GM06990 (cell line): ENCODE data around the gene OSGEPL1.
A peak's percentile ranks its signal among the peaks of the same experiment; 100 is the strongest.

Experiments
- DNase-seq: peaks from one replicate; pipeline ENCODE4 v3.0.0-alpha.2; 2011; ENCODE audit not compliant: insufficient read length; ENCODE audit errors: extremely low read depth
- H3K27me3 ChIP-seq: replicated peaks from 2 replicates; pipeline ENCODE4 v1.6.0; 2011; ENCODE audit warnings: low read length; ENCODE audit not compliant: control insufficient read depth, insufficient read depth
- H3K36me3 ChIP-seq: 2 replicates; pipeline ENCODE4 v1.5.1; 2011; ENCODE audit warnings: low read length; ENCODE audit not compliant: control insufficient read depth, insufficient read depth
- H3K4me3 ChIP-seq: replicated peaks from 2 replicates; pipeline ENCODE4 v1.5.1; 2011; ENCODE audit warnings: low read depth, mild to moderate bottlenecking, control low read depth, low read length
- TF ChIP-seq, protein P1 (sequence below): IDR thresholded peaks from 2 replicates; pipeline ENCODE4 v1.5.1; 2011; ENCODE audit warnings: low read length, control low read depth, mild to moderate bottlenecking, inconsistent platforms; ENCODE audit not compliant: insufficient read depth, poor library complexity, severe bottlenecking

The OSGEPL1 gene

DNA sequence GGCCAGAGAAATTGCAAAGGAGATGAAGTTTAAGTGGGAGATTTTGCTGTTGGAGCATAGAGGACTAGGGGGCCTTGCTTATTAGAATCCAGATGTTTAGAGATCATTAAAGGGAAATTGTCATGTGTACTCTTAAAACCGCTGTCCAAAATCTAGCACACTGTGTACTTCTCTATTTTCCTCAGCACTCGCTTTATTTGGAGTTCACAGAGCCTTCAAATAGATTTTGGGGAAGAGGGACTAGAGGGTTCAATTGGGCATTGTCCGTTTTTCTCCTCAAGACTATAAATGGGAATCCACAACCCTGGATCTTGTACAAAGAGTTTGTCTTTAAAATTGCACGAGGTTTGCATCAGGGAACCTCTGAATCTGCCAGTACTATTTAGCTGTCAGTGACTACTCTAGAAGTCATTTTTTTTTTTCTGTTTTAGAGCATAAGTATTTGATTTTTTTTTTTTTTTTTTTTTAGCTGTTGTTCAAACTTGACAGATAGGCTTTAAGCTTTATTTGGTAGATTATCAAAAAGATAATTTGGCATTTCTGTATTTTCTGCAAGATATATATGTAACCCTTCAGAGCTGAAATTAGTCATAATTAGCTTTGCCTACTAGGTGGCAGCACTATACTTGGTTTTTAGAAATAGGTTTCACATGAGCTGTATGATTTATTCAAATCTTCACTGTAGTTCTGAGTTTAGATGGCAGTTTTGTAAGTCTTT is 35.9 kb upstream of the OSGEPL1 start:
- no peak for DNase-seq
- H3K4me3 ChIP-seq, result no peak overlapping the region
- H3K27me3 ChIP-seq, result no peaks in the 10 kb centered on the region
- H3K36me3 ChIP-seq, result peaks cover 4% of the 10 kb centered on the region
- TF ChIP-seq, protein P1, sequence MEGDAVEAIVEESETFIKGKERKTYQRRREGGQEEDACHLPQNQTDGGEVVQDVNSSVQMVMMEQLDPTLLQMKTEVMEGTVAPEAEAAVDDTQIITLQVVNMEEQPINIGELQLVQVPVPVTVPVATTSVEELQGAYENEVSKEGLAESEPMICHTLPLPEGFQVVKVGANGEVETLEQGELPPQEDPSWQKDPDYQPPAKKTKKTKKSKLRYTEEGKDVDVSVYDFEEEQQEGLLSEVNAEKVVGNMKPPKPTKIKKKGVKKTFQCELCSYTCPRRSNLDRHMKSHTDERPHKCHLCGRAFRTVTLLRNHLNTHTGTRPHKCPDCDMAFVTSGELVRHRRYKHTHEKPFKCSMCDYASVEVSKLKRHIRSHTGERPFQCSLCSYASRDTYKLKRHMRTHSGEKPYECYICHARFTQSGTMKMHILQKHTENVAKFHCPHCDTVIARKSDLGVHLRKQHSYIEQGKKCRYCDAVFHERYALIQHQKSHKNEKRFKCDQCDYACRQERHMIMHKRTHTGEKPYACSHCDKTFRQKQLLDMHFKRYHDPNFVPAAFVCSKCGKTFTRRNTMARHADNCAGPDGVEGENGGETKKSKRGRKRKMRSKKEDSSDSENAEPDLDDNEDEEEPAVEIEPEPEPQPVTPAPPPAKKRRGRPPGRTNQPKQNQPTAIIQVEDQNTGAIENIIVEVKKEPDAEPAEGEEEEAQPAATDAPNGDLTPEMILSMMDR, result peak; percentile 49

DNA sequence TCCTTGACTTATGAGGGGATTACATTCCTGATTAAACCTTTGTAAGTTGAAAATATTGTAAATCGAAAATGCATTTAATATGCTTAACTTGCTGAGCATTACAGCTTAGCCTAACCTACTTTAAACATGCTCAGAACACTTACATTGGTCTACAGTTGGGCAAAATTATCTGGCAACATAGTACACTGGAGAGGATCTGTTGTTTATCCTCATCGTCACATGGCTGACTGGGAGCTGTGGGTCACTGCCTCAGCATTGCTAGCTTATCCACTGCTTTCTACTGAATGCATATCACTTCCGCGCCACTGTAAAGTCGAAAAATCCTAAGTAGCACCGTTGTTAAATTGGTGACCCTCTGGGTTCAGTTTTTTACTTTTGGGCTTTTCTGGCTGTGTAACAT is 35.3 kb upstream of the OSGEPL1 start:
- no peak overlapping the region for H3K4me3 ChIP-seq
- peaks cover 4% of the 10 kb centered on the region for H3K36me3 ChIP-seq
- no peak for DNase-seq
- H3K27me3 ChIP-seq, result no peaks in the 10 kb centered on the region
- TF ChIP-seq, protein P1, result no peak

DNA sequence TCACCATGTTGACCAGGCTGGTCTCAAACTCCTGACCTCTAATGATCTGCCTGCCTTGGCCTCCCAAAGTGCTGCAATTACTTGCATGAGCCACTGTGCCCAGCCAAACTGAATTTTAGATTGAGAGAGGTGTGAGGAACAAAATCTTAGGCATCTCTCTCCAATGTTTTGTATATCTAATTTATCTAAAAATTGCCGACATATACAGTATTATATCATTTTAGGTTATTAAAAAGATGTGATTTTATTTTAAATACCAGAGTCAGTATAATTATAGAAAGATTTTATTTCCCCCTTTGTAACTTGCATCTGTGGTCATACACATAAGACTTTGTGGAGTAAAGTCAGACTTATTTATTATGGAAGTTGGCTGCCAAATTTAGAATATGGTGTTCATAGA is 31.7 kb upstream of the OSGEPL1 start:
- no peaks in the 10 kb centered on the region for H3K27me3 ChIP-seq
- no peak overlapping the region for H3K4me3 ChIP-seq
- TF ChIP-seq, protein P1, result no peak
- no peak for DNase-seq
- no peaks in the 10 kb centered on the region; the same call in none of the 2 replicates for H3K36me3 ChIP-seq

DNA sequence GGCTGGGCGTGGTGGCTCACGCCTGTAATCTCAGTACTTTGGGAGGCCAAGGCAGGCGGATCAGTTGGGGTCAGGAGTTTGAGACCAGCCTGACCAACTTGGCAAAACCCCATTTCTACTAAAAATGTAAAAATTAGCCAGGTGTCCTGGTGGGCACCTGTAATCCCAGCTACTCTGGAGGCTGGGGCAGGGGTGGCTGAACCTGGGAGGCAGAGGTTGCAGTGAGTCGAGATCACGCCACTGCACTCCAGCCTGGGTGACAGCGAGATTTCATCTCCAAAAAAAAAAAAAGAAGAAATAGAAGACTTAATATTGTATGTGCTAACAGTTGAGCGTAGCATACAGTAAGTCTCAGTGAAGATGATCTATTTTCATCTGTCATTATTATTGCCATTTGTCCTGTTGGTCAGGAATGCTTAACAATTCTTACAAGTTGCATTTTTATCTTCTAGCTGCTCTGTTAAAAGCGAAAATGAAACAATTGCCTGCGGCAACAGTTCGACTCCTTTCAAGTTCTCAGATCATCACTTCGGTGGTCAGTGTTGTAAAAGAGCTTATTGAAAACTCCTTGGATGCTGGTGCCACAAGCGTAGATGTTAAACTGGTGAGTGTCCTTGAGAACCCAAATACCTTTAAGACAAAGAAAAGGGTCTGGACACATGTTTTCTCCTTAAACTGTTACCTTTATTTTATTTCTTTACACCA is 28.9 kb upstream of the OSGEPL1 start:
- Histone ChIP-seq H3K4me3 (no peak overlapping the region), H3K36me3 (peaks cover 2% of the 10 kb centered on the region), H3K27me3 (no peaks in the 10 kb centered on the region)
- TF ChIP-seq, protein P1, result no peak
- no peak for DNase-seq

DNA sequence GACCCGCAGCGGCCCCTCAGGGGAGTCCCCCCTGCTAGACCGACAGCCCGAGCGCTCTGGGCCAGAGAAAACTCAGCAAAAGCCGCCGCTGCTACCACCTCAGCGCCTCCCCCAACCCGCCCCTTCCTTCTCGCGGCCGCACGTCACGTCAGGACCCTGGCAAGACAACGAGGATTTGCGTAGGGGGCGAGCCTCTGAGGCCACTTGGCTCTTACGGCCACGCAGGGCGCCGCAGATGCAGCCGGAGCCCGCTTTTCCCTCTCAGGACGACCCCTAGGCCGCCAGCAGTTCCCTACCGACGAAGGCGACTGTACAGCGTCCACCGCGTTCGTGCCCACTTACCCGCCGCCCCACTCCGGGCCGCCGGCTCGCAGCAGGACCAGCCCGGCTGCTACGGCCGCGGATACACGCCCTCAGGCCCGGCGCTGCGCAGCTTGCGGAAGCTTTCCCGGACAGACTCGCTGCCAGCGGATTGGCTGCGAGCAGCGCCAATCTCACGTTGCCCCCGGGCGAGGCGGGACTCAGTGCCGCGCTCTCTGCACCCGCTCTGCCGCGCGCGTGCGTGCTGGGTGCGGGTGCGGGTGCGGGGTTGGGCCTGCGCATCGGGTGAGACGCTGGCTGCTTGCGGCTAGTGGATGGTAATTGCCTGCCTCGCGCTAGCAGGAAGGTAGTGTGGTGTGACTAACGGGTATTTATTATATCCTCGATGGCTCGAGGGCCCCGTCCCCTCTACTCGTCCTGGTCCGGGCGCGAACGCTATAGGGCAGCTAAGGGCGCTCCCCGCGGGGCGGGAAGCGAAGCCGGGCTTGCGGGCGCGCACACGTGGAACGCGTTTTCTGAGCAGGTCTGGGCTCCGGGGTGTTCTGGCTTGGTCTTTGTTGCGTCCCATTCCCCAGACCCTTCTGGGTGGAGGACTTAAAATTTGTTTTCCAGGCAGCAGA is 21.6 kb upstream of the OSGEPL1 start, which contains the start of the genes ORMDL1 and PMS1:
Gene ORMDL1, minus strand, starts transcription at position 413 of the 941 bp plus-strand sequence. CDS start 1,744 bp downstream, outside the sequence.
Gene PMS1, plus strand, starts transcription at position 524 of the 941 bp plus-strand sequence. CDS start 7,360 bp downstream, outside the sequence.
- H3K27me3 ChIP-seq, result no peaks in the 10 kb centered on the region
- TF ChIP-seq, protein P1, result no peak
- peak within 1 kb of the TSS; percentile 89 for H3K4me3 ChIP-seq
- peak; percentile 98 for DNase-seq
- peaks cover 2% of the 10 kb centered on the region for H3K36me3 ChIP-seq
